ENCODE measurements around the gene SRBD1.
A peak's percentile ranks its signal among the peaks of the same experiment; 100 is the strongest.
"Not testable (repeated sequence)": the region's sequence is repeated elsewhere in the genome, so short reads cannot be mapped to it uniquely, and the experiment has no call there.

SRBD1 gene

GRCh38 chr2:45432406-45432805 is 178.7 kb downstream of the SRBD1 start:
- Mint-ChIP-seq H3K9me3 (peaks cover 66% of the 10 kb centered on the region), H3K4me3 (no peak overlapping the region), H3K36me3 (ENCODE audit: low read depth) (peaks cover 66% of the 10 kb centered on the region), H3K27me3 (ENCODE audit: low read depth, poor library complexity) (peaks cover 3% of the 10 kb centered on the region), H3K27ac (no peak overlapping the region), H3K4me1 (peaks cover 12% of the 10 kb centered on the region)
- DNase-seq: no peak
- TF ChIP-seq CTCF (IDR thresholded peaks at IDR 0.05): no peak

- H3K4me3 Mint-ChIP-seq; DNase-seq; H3K27me3 Mint-ChIP-seq (ENCODE audit: low read depth, poor library complexity); H3K27ac Mint-ChIP-seq; H3K4me1 Mint-ChIP-seq: not testable (repeated sequence)
- H3K9me3 Mint-ChIP-seq: peaks cover 36% of the 10 kb centered on the region
- peaks cover 52% of the 10 kb centered on the region for H3K36me3 Mint-ChIP-seq (ENCODE audit: low read depth)
These were observed 185.0 kb downstream of the SRBD1 start for GRCh38 chr2:45426025-45426424.

GRCh38 chr2:45422921-45423320 is 188.1 kb downstream of the SRBD1 start:
- DNase-seq: no peak
- Mint-ChIP-seq H3K4me3 (no peak overlapping the region), H3K27ac (no peak overlapping the region), H3K36me3 (ENCODE audit: low read depth) (peaks cover 37% of the 10 kb centered on the region), H3K9me3 (peaks cover 8% of the 10 kb centered on the region), H3K4me1 (no peaks in the 10 kb centered on the region), H3K27me3 (ENCODE audit: low read depth, poor library complexity) (no peaks in the 10 kb centered on the region)
- no peak for TF ChIP-seq CTCF (IDR thresholded peaks at IDR 0.05)

GRCh38 chr2:45418532-45418931 is 192.5 kb downstream of the SRBD1 start:
- H3K4me1 Mint-ChIP-seq: no peaks in the 10 kb centered on the region
- no peaks in the 10 kb centered on the region for H3K9me3 Mint-ChIP-seq
- no peak for TF ChIP-seq CTCF (IDR thresholded peaks at IDR 0.05)
- no peak overlapping the region for H3K27ac Mint-ChIP-seq
- peaks cover 25% of the 10 kb centered on the region for H3K36me3 Mint-ChIP-seq (ENCODE audit: low read depth)
- no peak for DNase-seq
- H3K4me3 Mint-ChIP-seq: no peak overlapping the region
- H3K27me3 Mint-ChIP-seq (ENCODE audit: low read depth, poor library complexity): no peaks in the 10 kb centered on the region

GRCh38 chr2:45415534-45416123 is 195.4 kb downstream of the SRBD1 start:
- no peaks in the 10 kb centered on the region for H3K27me3 Mint-ChIP-seq (ENCODE audit: low read depth, poor library complexity)
- TF ChIP-seq CTCF (IDR thresholded peaks at IDR 0.05): no peak
- no peaks in the 10 kb centered on the region for H3K9me3 Mint-ChIP-seq
- H3K4me3 Mint-ChIP-seq: no peak overlapping the region
- H3K36me3 Mint-ChIP-seq (ENCODE audit: low read depth): peaks cover 40% of the 10 kb centered on the region
- DNase-seq: no peak
- no peaks in the 10 kb centered on the region for H3K4me1 Mint-ChIP-seq
- no peak overlapping the region for H3K27ac Mint-ChIP-seq

- Mint-ChIP-seq H3K27ac (peak overlapping the region; percentile 6), H3K4me3 (no peak overlapping the region), H3K9me3 (no peaks in the 10 kb centered on the region), H3K36me3 (ENCODE audit: low read depth) (peaks cover 34% of the 10 kb centered on the region), H3K27me3 (ENCODE audit: low read depth, poor library complexity) (no peaks in the 10 kb centered on the region), H3K4me1 (no peaks in the 10 kb centered on the region)
- TF ChIP-seq CTCF (IDR thresholded peaks at IDR 0.05): no peak
- DNase-seq: no peak
These were observed 198.2 kb downstream of the SRBD1 start for GRCh38 chr2:45412754-45413379.
